Measurements from ENCODE around the gene LAMB3.

The LAMB3 gene

GRCh38 chr1:209650454-209650853 lies 1.8 kb downstream of the LAMB3 start:
- Histone ChIP-seq H3K36me3 (no peaks in the 10 kb centered on the region), H3K4me3 (ENCODE audit: low read depth, low read length) (no peak overlapping the region), H3K9me3 (no peaks in the 10 kb centered on the region), H3K4me1 (no peaks in the 10 kb centered on the region; the same call in none of the 2 replicates), H3K27me3 (no peaks in the 10 kb centered on the region)
- no peak for DNase-seq
- no peak for TF ChIP-seq CTCF (IDR thresholded peaks at IDR 0.05; ENCODE audit: low read depth, low read length)

GRCh38 chr1:209648931-209649776 lies 3.1 kb downstream of the LAMB3 start:
- H3K4me3 ChIP-seq (ENCODE audit: low read depth, low read length) = no peak overlapping the region
- no peaks in the 10 kb centered on the region for H3K36me3 ChIP-seq
- H3K4me1 ChIP-seq = no peaks in the 10 kb centered on the region; the same call in none of the 2 replicates
- H3K9me3 ChIP-seq = no peaks in the 10 kb centered on the region
- DNase-seq = no peak
- no peak for TF ChIP-seq CTCF (IDR thresholded peaks at IDR 0.05; ENCODE audit: low read depth, low read length)
- no peaks in the 10 kb centered on the region for H3K27me3 ChIP-seq

DNA sequence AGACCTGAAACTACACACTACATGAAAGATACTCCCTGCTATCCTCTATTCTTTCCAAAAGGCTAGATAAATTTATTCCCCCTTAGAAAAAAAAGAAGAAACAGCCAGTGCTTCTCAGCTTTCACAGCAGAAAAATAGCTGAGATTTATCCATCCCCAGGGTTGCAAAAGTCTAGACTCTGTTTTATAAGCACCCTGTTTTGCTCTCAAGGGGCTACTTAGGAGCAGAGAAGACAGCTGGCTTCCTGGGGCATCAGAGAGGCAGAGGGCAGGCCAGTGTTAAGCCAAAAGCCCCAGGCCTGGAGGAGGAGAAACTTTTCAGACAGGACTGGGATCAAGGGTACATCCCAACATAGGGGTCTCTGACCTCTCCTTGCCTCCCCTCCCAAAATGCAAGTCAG lies 3.9 kb downstream of the LAMB3 start:
- DNase-seq = no peak
- TF ChIP-seq CTCF (IDR thresholded peaks at IDR 0.05; ENCODE audit: low read depth, low read length) = no peak
- H3K9me3 ChIP-seq = no peaks in the 10 kb centered on the region
- H3K36me3 ChIP-seq = no peaks in the 10 kb centered on the region
- H3K4me1 ChIP-seq = no peaks in the 10 kb centered on the region; the same call in none of the 2 replicates
- H3K4me3 ChIP-seq (ENCODE audit: low read depth, low read length) = no peak overlapping the region
- H3K27me3 ChIP-seq = no peaks in the 10 kb centered on the region

DNA sequence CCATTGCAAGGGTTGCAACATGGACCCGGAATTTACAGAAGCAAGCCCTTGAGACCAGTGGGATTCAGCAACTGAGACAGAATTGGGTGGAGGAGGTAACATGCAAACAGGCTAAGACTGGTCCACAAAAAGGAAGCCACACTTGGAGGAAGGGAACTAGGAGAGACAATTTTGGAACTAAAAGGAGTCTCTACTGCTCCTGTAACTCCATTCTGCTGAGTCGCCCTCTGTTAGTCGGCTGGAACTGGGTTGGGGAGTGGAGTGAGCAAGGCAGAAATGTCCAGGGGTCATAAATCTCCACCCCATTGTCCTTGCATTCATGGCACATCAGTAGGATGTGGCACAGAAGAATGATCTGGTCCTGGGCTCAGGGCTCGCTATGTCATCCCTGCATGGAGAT lies 5.1 kb downstream of the LAMB3 start:
- no peak for DNase-seq
- H3K4me1 ChIP-seq = no peaks in the 10 kb centered on the region; the same call in none of the 2 replicates
- H3K9me3 ChIP-seq = no peaks in the 10 kb centered on the region
- no peak overlapping the region for H3K4me3 ChIP-seq (ENCODE audit: low read depth, low read length)
- TF ChIP-seq CTCF (IDR thresholded peaks at IDR 0.05; ENCODE audit: low read depth, low read length) = no peak
- H3K27me3 ChIP-seq = no peaks in the 10 kb centered on the region
- H3K36me3 ChIP-seq = no peaks in the 10 kb centered on the region

DNA sequence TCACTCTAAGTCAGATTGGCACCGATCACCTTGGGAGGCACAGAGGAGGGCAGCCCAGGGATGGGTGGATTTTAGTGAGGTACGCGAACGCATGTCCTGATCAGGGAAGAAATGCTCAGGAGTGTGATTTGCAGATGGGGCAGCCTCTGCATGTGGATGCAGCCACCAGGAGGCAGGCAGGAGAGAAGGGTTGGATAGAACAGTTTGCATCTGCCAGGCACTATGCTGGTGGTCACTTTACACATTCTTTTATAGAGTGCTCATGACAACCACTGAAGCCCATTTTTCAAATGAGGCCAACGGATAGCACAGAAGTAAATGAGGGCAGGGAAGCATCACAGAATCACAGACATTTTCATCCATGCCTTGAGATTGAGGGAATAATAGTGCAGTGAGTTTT lies 5.7 kb downstream of the LAMB3 start:
- no peak for DNase-seq
- peak; percentile 22; the same call in 1 of the 2 replicates for TF ChIP-seq CTCF (IDR thresholded peaks at IDR 0.05; ENCODE audit: low read depth, low read length)
- Histone ChIP-seq H3K36me3 (no peaks in the 10 kb centered on the region), H3K4me3 (ENCODE audit: low read depth, low read length) (no peak overlapping the region), H3K9me3 (no peaks in the 10 kb centered on the region), H3K27me3 (no peaks in the 10 kb centered on the region), H3K4me1 (no peaks in the 10 kb centered on the region; the same call in none of the 2 replicates)
